ENCODE results near the gene PDE11A.

Gene PDE11A

DNA sequence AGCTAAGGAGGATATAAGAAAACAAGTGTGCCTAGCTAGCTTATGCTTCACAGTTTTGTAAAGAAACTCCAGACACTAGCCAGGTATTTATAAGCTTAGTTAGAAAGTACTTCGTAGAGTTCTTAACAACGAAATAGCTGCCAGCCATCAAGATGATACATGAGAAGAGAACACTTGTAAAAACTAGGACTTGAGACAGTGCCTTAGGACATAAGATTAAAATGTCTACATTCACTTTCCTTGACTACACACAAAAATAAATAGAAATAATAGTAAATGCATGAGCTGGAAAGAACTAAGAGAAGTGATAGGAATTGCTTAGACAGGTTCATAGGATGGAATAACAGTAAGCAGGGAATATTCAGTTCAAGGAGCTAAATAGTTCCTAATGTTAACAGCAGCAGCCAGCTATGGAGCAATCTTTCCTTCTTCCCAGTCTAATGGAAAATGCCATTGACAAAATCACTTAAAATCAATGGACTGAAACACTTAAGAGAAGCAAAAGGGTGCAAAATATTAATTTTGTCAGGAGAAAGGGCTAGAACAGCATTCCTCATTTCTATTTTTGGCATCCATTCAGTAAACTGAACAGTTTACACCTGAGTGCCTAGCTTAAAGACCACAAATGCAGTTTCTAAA, 186.6 kb downstream of the PDE11A start:
- CTCF ChIA-PET: no interaction called here

GRCh38 chr2:177883177-177883576, 189.4 kb downstream of the PDE11A start:
- DNase-seq (ENCODE audit: extremely low spot score): no peak
- TF ChIP-seq L3MBTL2 (conservative IDR thresholded peaks at IDR 0.05): no peak
- no peak for TF ChIP-seq LEF1 (IDR thresholded peaks at IDR 0.05; ENCODE audit: borderline replicate concordance)
- TF ChIP-seq ZNF384 (IDR thresholded peaks at IDR 0.05): no peak
- TF ChIP-seq ARNT (IDR thresholded peaks at IDR 0.05): no peak
- TF ChIP-seq FOXA1 (IDR thresholded peaks at IDR 0.05): no peak
- TF ChIP-seq PKNOX1 (IDR thresholded peaks at IDR 0.05): no peak
- no peak for TF ChIP-seq SP1 (IDR thresholded peaks at IDR 0.05)
- TF ChIP-seq SUZ12 (IDR thresholded peaks at IDR 0.05): no peak
- TF ChIP-seq NFRKB (IDR thresholded peaks at IDR 0.05): no peak
- no peak for TF ChIP-seq HDGF (IDR thresholded peaks at IDR 0.05; ENCODE audit: borderline replicate concordance)
- no peak for TF ChIP-seq FOXM1 (IDR thresholded peaks at IDR 0.05; ENCODE audit: borderline replicate concordance)
- no peak for TF ChIP-seq CTBP1 (IDR thresholded peaks at IDR 0.05; ENCODE audit: borderline replicate concordance)
- TF ChIP-seq FOXK2 (IDR thresholded peaks at IDR 0.05): no peak
- TF ChIP-seq BHLHE40 (IDR thresholded peaks at IDR 0.05; ENCODE audit: borderline replicate concordance): no peak
- no peak for TF ChIP-seq ELF4 (IDR thresholded peaks at IDR 0.05)
- POLR2A ChIA-PET: no interaction called here
- CTCF ChIA-PET: no interaction called here

More for the DNA sequence above, 186.6 kb downstream of the PDE11A start:
- no peak for DNase-seq (ENCODE audit: extremely low spot score)
- TF ChIP-seq ARNT (IDR thresholded peaks at IDR 0.05) (no peak), FOXM1 (IDR thresholded peaks at IDR 0.05; ENCODE audit: borderline replicate concordance) (no peak), NFRKB (IDR thresholded peaks at IDR 0.05) (no peak), BHLHE40 (IDR thresholded peaks at IDR 0.05; ENCODE audit: borderline replicate concordance) (no peak), ZNF384 (IDR thresholded peaks at IDR 0.05) (no peak), L3MBTL2 (conservative IDR thresholded peaks at IDR 0.05) (no peak), HDGF (IDR thresholded peaks at IDR 0.05; ENCODE audit: borderline replicate concordance) (no peak), LEF1 (IDR thresholded peaks at IDR 0.05; ENCODE audit: borderline replicate concordance) (no peak), CTBP1 (IDR thresholded peaks at IDR 0.05; ENCODE audit: borderline replicate concordance) (no peak)
- POLR2A ChIA-PET: no interaction called here

GRCh38 chr2:177882501-177882900, 190.1 kb downstream of the PDE11A start:
- POLR2A ChIA-PET: no interaction called here
- TF ChIP-seq HDGF (IDR thresholded peaks at IDR 0.05; ENCODE audit: borderline replicate concordance) (no peak), FOXM1 (IDR thresholded peaks at IDR 0.05; ENCODE audit: borderline replicate concordance) (no peak), NFRKB (IDR thresholded peaks at IDR 0.05) (no peak), TARDBP (IDR thresholded peaks at IDR 0.05) (no peak), SP1 (IDR thresholded peaks at IDR 0.05) (no peak), FOXA1 (IDR thresholded peaks at IDR 0.05) (no peak), ELF4 (IDR thresholded peaks at IDR 0.05) (no peak), SUZ12 (IDR thresholded peaks at IDR 0.05) (no peak), BHLHE40 (IDR thresholded peaks at IDR 0.05; ENCODE audit: borderline replicate concordance) (no peak), PKNOX1 (IDR thresholded peaks at IDR 0.05) (no peak), ARNT (IDR thresholded peaks at IDR 0.05) (no peak), LEF1 (IDR thresholded peaks at IDR 0.05; ENCODE audit: borderline replicate concordance) (no peak), CTBP1 (IDR thresholded peaks at IDR 0.05; ENCODE audit: borderline replicate concordance) (no peak), FOXK2 (IDR thresholded peaks at IDR 0.05) (no peak), ZNF384 (IDR thresholded peaks at IDR 0.05) (no peak), L3MBTL2 (conservative IDR thresholded peaks at IDR 0.05) (no peak)
- DNase-seq (ENCODE audit: extremely low spot score): no peak
- CTCF ChIA-PET: no interaction called here

DNA sequence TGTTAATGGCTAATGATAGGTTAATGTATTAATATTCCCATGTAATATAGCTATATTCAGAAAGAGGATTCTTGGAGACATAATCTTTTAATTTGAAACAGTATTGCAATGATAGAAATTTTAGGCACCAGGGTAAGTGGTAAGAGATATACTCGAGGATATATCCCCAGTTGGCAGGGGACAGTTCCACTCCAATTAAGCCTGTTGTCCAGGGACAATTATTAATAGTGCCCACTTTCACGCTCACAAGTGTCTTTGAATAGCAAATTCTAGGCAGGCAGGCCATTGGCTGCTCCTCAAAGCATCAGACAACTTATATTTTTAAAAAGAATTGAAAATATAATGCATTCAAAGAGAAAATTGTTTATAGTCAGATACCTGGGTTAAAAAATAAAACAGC, 190.7 kb downstream of the PDE11A start:
- ChIA-PET POLR2A (no interaction called here), CTCF (no interaction called here)
- TF ChIP-seq NFRKB (IDR thresholded peaks at IDR 0.05): no peak
- no peak for TF ChIP-seq LEF1 (IDR thresholded peaks at IDR 0.05; ENCODE audit: borderline replicate concordance)
- TF ChIP-seq HDGF (IDR thresholded peaks at IDR 0.05; ENCODE audit: borderline replicate concordance): no peak
- TF ChIP-seq TARDBP (IDR thresholded peaks at IDR 0.05): no peak
- TF ChIP-seq FOXK2 (IDR thresholded peaks at IDR 0.05): no peak
- TF ChIP-seq ELF4 (IDR thresholded peaks at IDR 0.05): no peak
- no peak for DNase-seq (ENCODE audit: extremely low spot score)

GRCh38 chr2:177881008-177881747, 191.4 kb downstream of the PDE11A start:
- ChIA-PET POLR2A (no interaction called here), CTCF (no interaction called here)
- TF ChIP-seq FOXM1 (IDR thresholded peaks at IDR 0.05; ENCODE audit: borderline replicate concordance) (no peak), ELF4 (IDR thresholded peaks at IDR 0.05) (no peak), L3MBTL2 (conservative IDR thresholded peaks at IDR 0.05) (no peak), ZNF384 (IDR thresholded peaks at IDR 0.05) (no peak), SUZ12 (IDR thresholded peaks at IDR 0.05) (no peak), NFRKB (IDR thresholded peaks at IDR 0.05) (no peak), CTBP1 (IDR thresholded peaks at IDR 0.05; ENCODE audit: borderline replicate concordance) (no peak), FOXK2 (IDR thresholded peaks at IDR 0.05) (no peak), LEF1 (IDR thresholded peaks at IDR 0.05; ENCODE audit: borderline replicate concordance) (no peak), HDGF (IDR thresholded peaks at IDR 0.05; ENCODE audit: borderline replicate concordance) (no peak), BHLHE40 (IDR thresholded peaks at IDR 0.05; ENCODE audit: borderline replicate concordance) (no peak), TARDBP (IDR thresholded peaks at IDR 0.05) (no peak), PKNOX1 (IDR thresholded peaks at IDR 0.05) (no peak), FOXA1 (IDR thresholded peaks at IDR 0.05) (no peak)
- no peak for DNase-seq (ENCODE audit: extremely low spot score)
